HG03175 (cell line): Measurements from ENCODE around the gene EDRF1.

Experiments
- ATAC-seq: cut with Tn5 transposase; IDR thresholded peaks from one replicate; pipeline ENCODE4 v1.9.1; 2021; ENCODE audit warnings: mild to moderate bottlenecking, moderate library complexity; ENCODE audit not compliant: unreplicated experiment

Gene EDRF1

GRCh38 chr10:125762692-125763648 is 43.5 kb downstream of the EDRF1 start:
- no peak for ATAC-seq

GRCh38 chr10:125765835-125766234 is 46.3 kb downstream of the EDRF1 start:
- no peak for ATAC-seq

- no peak for ATAC-seq
Observed at GRCh38 chr10:125766511-125766910, 47.0 kb downstream of the EDRF1 start.

GRCh38 chr10:125768219-125768855 is 48.8 kb downstream of the EDRF1 start:
- ATAC-seq = no peak

- no peak for ATAC-seq
Observed at GRCh38 chr10:125769175-125769574, 49.7 kb downstream of the EDRF1 start.

GRCh38 chr10:125770844-125771243 is 51.3 kb downstream of the EDRF1 start:
- ATAC-seq = no peak

- ATAC-seq = no peak
Observed at GRCh38 chr10:125772112-125772863, 52.8 kb downstream of the EDRF1 start.

- no peak for ATAC-seq
Observed at GRCh38 chr10:125772864-125773180, 53.3 kb downstream of the EDRF1 start.

GRCh38 chr10:125773687-125774543 is 54.4 kb downstream of the EDRF1 start:
- ATAC-seq = no peak

GRCh38 chr10:125774581-125775191 is 55.2 kb downstream of the EDRF1 start:
- ATAC-seq = no peak

GRCh38 chr10:125775491-125776106 is 56.1 kb downstream of the EDRF1 start, which contains the start of gene MMP21:
TSS of gene MMP21 (minus strand) at chr10:125775821. CDS start at chr10:125775821, 0 bp downstream.
- no peak for ATAC-seq

GRCh38 chr10:125777806-125778205 is 58.3 kb downstream of the EDRF1 start:
- ATAC-seq = no peak

GRCh38 chr10:125778556-125778955 is 59.0 kb downstream of the EDRF1 start:
- no peak for ATAC-seq

- ATAC-seq = no peak
Observed at GRCh38 chr10:125779403-125780327, 60.2 kb downstream of the EDRF1 start.

GRCh38 chr10:125781374-125781773 is 61.9 kb downstream of the EDRF1 start:
- ATAC-seq = no peak

- ATAC-seq = no peak
Observed at GRCh38 chr10:125782054-125782453, 62.5 kb downstream of the EDRF1 start.

- ATAC-seq = no peak
Observed at GRCh38 chr10:125782616-125783015, 63.1 kb downstream of the EDRF1 start.

- ATAC-seq = no peak
Observed at GRCh38 chr10:125783408-125783807, 63.9 kb downstream of the EDRF1 start.

- peak; percentile 72 for ATAC-seq
Observed at GRCh38 chr10:125783957-125784356, 64.4 kb downstream of the EDRF1 start.
